Liver (tissue), 9 donors: ENCODE results near the gene CHAT. TPM values are rescaled to one million over a fixed set of nuclear protein-coding genes. Genes with fewer than 3 reads are reported as not detected.

Source experiments
- DNase-seq: peaks from one replicate; pipeline ENCODE4 v3.0.0-alpha.2; 2017; ENCODE audit warnings: low spot score
- H3K27ac ChIP-seq, 2 donors: one replicate each; pipeline ENCODE4 v1.7.0; 2013; ENCODE audit warnings: inconsistent platforms in 2 of 2, low read length in 2 of 2, control low read depth in 1 of 2, low read depth in 1 of 2, mild to moderate bottlenecking in 1 of 2
- H3K27me3 ChIP-seq, 4 donors: one replicate each; pipeline versions ENCODE4 v1.6.1 to v1.7.0; 2013; ENCODE audit warnings: low read length in 3 of 4, inconsistent platforms in 1 of 4, mild to moderate bottlenecking in 1 of 4, moderate library complexity in 1 of 4; ENCODE audit not compliant: control insufficient read depth in 4 of 4, insufficient read depth in 4 of 4
- H3K36me3 ChIP-seq, 4 donors: one replicate each; pipeline versions ENCODE4 v1.6.1 to v1.7.0; 2013; ENCODE audit warnings: low read length in 3 of 4, mild to moderate bottlenecking in 3 of 4, low read depth in 1 of 4, moderate library complexity in 1 of 4; ENCODE audit not compliant: control insufficient read depth in 4 of 4, insufficient read depth in 3 of 4
- H3K4me1 ChIP-seq, 4 donors: one replicate each; pipeline versions ENCODE4 v1.6.1 to v1.7.0; 2013; ENCODE audit warnings: low read length in 3 of 4, mild to moderate bottlenecking in 3 of 4, moderate library complexity in 1 of 4; ENCODE audit not compliant: control insufficient read depth in 4 of 4, insufficient read depth in 4 of 4
- H3K4me3 ChIP-seq, 3 donors: one replicate each; pipeline versions ENCODE4 v1.6.1 to v1.7.0; 2013; ENCODE audit warnings: low read length in 3 of 3, control low read depth in 1 of 3, low read depth in 1 of 3, mild to moderate bottlenecking in 1 of 3
- H3K9ac ChIP-seq, 2 donors: one replicate each; pipeline ENCODE4 v1.7.0; 2013; ENCODE audit warnings: low read length in 2 of 2, mild to moderate bottlenecking in 2 of 2, moderate library complexity in 2 of 2, control low read depth in 1 of 2, low read depth in 1 of 2
- H3K9me3 ChIP-seq, 4 donors: one replicate each; pipeline versions ENCODE4 v1.6.1 to v1.7.0; 2013; ENCODE audit warnings: low read length in 3 of 4; ENCODE audit not compliant: control insufficient read depth in 4 of 4
- ATF3 ChIP-seq: IDR thresholded peaks from 2 replicates; pipeline ENCODE4 v1.6.1; 2016; ENCODE audit warnings: antibody characterized with exemption
- CTCF ChIP-seq: fragments of 150-350 bp; IDR thresholded peaks from 2 replicates; pipeline ENCODE4 v1.5.1; 2017; ENCODE audit warnings: improper control_type of control experiment, low read depth, low read length; ENCODE audit not compliant: missing input control
- EGR1 ChIP-seq, 2 donors: IDR thresholded peaks; 2 replicates each; pipeline ENCODE4 v1.6.1; 2016 to 2018; ENCODE audit warnings: antibody characterized with exemption in 2 of 2, low read depth in 2 of 2
- FOXA1 ChIP-seq: IDR thresholded peaks from 2 replicates; pipeline ENCODE4 v1.6.1; 2016; ENCODE audit warnings: antibody characterized with exemption
- FOXA2 ChIP-seq: IDR thresholded peaks from 2 replicates; pipeline ENCODE4 v1.6.1; 2016; ENCODE audit warnings: antibody characterized with exemption
- GABPA ChIP-seq, 2 donors: IDR thresholded peaks in 1 of 2; conservative IDR thresholded peaks in 1 of 2; 2 replicates each; pipeline ENCODE4 v1.6.1; 2016; ENCODE audit warnings: antibody characterized with exemption in 2 of 2, mild to moderate bottlenecking in 1 of 2, moderate library complexity in 1 of 2
- HNF4A ChIP-seq, 2 donors: conservative IDR thresholded peaks; 2 replicates each; pipeline ENCODE4 v1.6.1; 2016; ENCODE audit warnings: antibody characterized with exemption in 2 of 2, mild to moderate bottlenecking in 2 of 2
- HNF4G ChIP-seq: IDR thresholded peaks from 2 replicates; pipeline ENCODE4 v1.6.1; 2016; ENCODE audit warnings: antibody characterized with exemption
- JUND ChIP-seq, 2 donors: IDR thresholded peaks; 2 replicates each; pipeline ENCODE4 v1.6.1; 2016; ENCODE audit warnings: antibody characterized with exemption in 2 of 2
- MAX ChIP-seq: IDR thresholded peaks from 2 replicates; pipeline ENCODE4 v1.6.1; 2016; ENCODE audit warnings: antibody characterized with exemption
- NR2F2 ChIP-seq: IDR thresholded peaks from 2 replicates; pipeline ENCODE4 v1.6.1; 2016; ENCODE audit warnings: antibody characterized with exemption
- RAD21 ChIP-seq, 2 donors: IDR thresholded peaks; 2 replicates each; pipeline ENCODE4 v1.6.1; 2016; ENCODE audit warnings: antibody characterized with exemption in 2 of 2, mild to moderate bottlenecking in 2 of 2
- REST ChIP-seq: IDR thresholded peaks from 2 replicates; pipeline ENCODE4 v1.6.1; 2016; ENCODE audit warnings: antibody characterized with exemption, mild to moderate bottlenecking
- RXRA ChIP-seq, 2 donors: IDR thresholded peaks; 2 replicates each; pipeline ENCODE4 v1.6.1; 2017 to 2018; ENCODE audit warnings: antibody characterized with exemption in 2 of 2, mild to moderate bottlenecking in 1 of 2
- SP1 ChIP-seq: IDR thresholded peaks from 2 replicates; pipeline ENCODE4 v1.6.1; 2018; ENCODE audit warnings: antibody characterized with exemption, mild to moderate bottlenecking
- TAF1 ChIP-seq: conservative IDR thresholded peaks from 2 replicates; pipeline ENCODE4 v1.6.1; 2016; ENCODE audit warnings: antibody characterized with exemption, mild to moderate bottlenecking
- YY1 ChIP-seq: IDR thresholded peaks from 2 replicates; pipeline ENCODE4 v1.6.1; 2016; ENCODE audit warnings: antibody characterized with exemption, mild to moderate bottlenecking
- ZBTB33 ChIP-seq: IDR thresholded peaks from 2 replicates; pipeline ENCODE4 v1.6.1; 2016; ENCODE audit warnings: antibody characterized with exemption
- WGBS: extraction: QIAGEN DNeasy Blood & Tissue Kit; methylation state at CpG from one replicate; pipeline ENCODE4 v1.1.7; 2013; 5-methylcytosine and 5-hydroxymethylcytosine counted together
- polyA plus RNA-seq, 2 donors: library from polyadenylated mRNA; stranded (reverse) in 1 of 2; unstranded in 1 of 2; fragments of 200-250 nt in 1 of 2; fragments of >200 nt in 1 of 2; fragmentation: Nextera tagmentation in 1 of 2; extraction: Ambion mirVana in 1 of 2; gene quantifications; one replicate each; pipeline versions ENCODE4 v1.2.1 to v1.2.3, GENCODE V29; 2013 to 2015
- total RNA-seq, 2 donors: library from RNA; depleted of rRNA; stranded (reverse); fragments of >200 nt; gene quantifications; one replicate each; pipeline ENCODE4 v1.2.3, GENCODE V29; 2014
- donor health status: healthy.
- donor health status: healthy.
- donor health status: healthy.
- donor health status: healthy.
- donor health status: healthy.

Gene CHAT
- total and polyA plus RNA-seq, 4 donors: not detected

- no peaks in the 10 kb centered on the region for H3K36me3 ChIP-seq
- no peak overlapping the region for H3K27ac ChIP-seq
- peaks cover 0 to 2% (median 0%) of the 10 kb centered on the region in 4 donors for H3K9me3 ChIP-seq
- WGBS: 59% methylated on average over 5 of the region's 5 CpGs
- no peak overlapping the region for H3K4me3 ChIP-seq
- DNase-seq: no peak
- H3K4me1 ChIP-seq: no peaks in the 10 kb centered on the region
- no peaks in the 10 kb centered on the region for H3K27me3 ChIP-seq
- TF ChIP-seq REST (no peak), SP1 (no peak), NR2F2 (no peak), EGR1 (IDR thresholded peaks at IDR 0.05; ENCODE audit: low read depth in 2 of 2) (no peak), CTCF (no peak), GABPA (IDR thresholded peaks at IDR 0.05 in 1 of 2, conservative IDR thresholded peaks at IDR 0.05 in 1 of 2) (no peak), JUND (IDR thresholded peaks at IDR 0.05) (no peak), TAF1 (no peak), HNF4G (no peak), RAD21 (IDR thresholded peaks at IDR 0.05) (no peak), YY1 (no peak), HNF4A (conservative IDR thresholded peaks at IDR 0.05) (no peak), ZBTB33 (no peak), ATF3 (no peak), MAX (no peak), RXRA (IDR thresholded peaks at IDR 0.05) (no peak), FOXA1 (no peak), FOXA2 (no peak)
- H3K9ac ChIP-seq: no peak overlapping the region
These were observed 40.3 kb downstream of the CHAT start for GRCh38 chr10:49654036-49654693.
